CD4-positive, alpha-beta T cell treated with Interleukin-10 for 1 hour (primary cell): ENCODE results near the gene NBEAL2.
"Not testable (repeated sequence)": the region's sequence is repeated elsewhere in the genome, so short reads cannot be mapped to it uniquely, and the experiment has no call there.

Experiments
- DNase-seq: peaks from one replicate; pipeline ENCODE4 v3.0.0-alpha.2; 2020

Gene NBEAL2

GRCh38 chr3:46946416-46946815 is 33.0 kb upstream of the NBEAL2 start:
- DNase-seq, result no peak

GRCh38 chr3:46946856-46947545 is 32.5 kb upstream of the NBEAL2 start:
- DNase-seq, result peak; percentile 77

GRCh38 chr3:46947546-46947901 is 31.9 kb upstream of the NBEAL2 start:
- no peak for DNase-seq

DNA sequence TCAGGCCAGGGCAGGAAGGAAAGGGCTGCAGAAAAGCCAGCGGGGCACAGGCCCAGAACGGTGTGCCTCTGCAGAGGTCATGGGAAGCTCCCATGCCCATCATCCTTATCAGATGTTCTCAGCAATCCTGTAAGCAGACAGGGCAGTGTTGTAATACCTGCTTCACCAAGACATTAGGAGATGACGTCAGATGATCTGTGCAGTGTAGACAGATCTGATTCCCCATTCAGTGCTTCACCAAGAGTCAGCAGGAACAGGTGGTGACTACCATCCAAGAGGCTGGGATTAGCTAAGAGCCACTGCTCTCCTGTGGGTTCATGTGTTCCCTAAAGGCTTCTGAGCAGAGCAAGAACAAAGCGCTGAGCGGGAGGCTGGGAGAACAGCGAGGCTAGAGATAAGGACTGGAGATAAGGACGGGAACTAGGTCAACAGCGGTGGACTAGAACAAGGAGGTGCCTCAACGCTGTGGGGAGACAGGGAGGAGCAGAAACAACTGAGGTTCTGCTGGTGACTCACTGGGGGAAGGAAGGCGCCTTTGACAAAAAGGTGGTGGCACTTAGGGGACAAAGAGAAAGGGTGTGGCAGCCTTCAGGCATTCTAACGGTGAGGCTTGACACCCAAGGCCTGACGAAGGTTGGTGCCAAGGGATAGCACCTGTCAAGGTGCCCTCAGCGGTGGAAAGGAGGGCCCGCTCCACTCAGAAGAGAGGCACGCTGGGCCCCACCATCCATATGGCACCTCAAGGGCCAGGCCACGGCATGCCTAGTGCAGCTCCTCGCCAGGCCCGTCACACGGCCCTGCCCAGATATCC is 31.3 kb upstream of the NBEAL2 start:
- DNase-seq, result peak; percentile 84

- DNase-seq, result peak; percentile 38
These were observed 30.4 kb upstream of the NBEAL2 start for GRCh38 chr3:46948830-46949671.

DNA sequence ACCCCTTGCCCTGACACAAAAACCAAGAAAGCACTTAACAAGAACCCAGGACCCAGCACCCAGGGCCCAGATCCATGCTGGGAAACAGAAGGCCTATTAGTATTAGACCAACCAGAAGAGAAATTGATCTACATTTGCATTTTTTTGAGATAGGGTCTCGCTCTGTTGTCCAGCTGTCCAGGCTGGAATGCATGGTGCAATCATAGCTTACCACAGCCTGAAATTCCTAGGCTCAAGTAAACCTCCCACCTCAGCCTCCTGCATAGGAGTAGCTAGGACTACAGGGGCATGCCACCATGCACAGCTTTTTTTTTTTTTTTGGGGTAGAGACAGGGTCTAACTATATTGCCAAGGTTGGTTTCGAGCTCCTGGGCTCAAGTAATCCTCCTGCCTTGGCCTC is 29.3 kb upstream of the NBEAL2 start:
- DNase-seq, result no peak

GRCh38 chr3:46950650-46951241 is 28.7 kb upstream of the NBEAL2 start:
- DNase-seq, result no peak

DNA sequence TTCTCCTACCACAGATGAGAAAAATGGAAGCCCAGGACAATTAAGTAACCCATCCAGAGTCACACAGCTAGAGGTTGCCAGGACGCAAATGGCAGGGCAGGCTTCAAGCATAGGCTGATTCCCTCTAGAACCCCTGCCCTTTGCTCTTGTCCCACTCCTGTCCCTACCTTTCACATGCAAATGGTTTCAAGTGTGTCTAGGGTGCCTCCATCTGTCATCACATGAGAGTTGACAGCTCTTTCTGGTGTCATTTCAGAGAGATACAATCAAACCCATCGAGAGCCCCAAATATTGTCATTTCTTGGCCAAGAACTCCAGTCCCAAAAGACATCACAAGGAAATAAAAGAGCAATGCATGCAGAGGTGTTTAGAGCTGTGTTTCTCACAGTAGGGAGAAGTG is 26.7 kb upstream of the NBEAL2 start:
- no peak for DNase-seq

GRCh38 chr3:46953234-46954010 is 26.0 kb upstream of the NBEAL2 start:
- peak; percentile 33 for DNase-seq

DNA sequence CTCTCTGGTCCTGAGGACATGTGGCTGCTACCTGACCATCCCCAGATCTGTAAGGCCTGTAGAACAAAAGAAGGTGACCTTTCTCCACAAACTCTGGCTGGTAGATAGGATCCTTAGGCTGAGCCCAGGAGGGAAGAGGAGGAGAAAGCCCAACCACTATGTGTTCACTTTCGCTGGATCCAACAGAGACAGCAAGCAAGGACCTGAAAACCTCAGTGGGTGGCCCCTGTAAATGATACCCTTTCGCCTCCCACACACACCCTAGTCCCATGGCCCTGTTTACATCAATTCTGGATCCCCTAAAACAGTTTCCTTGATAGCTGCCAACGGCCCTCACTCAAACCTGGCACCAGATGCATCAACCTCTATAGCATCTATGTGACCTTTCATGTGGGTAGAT is 25.3 kb upstream of the NBEAL2 start:
- DNase-seq, result no peak

DNA sequence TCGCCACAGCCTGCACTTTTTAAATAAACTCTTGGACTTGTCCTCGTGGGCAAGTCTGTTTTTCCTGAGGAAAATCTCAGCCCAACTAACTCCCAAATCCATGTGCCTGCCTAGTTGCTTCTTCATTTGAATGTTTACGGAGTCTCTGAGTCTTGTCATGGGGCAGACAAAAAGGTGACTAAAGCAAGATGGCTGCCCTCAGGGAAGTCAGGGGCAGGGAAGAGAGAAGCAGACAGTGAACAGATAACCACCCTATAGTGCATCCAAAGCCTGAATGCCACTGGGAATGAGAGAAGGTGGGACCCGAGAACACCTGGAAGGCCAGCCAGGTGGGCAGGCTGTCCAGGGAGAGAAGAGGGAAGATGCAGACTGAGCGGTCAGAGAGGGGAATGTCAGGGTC is 24.3 kb upstream of the NBEAL2 start:
- no peak for DNase-seq

- DNase-seq, result no peak
These were observed 23.6 kb upstream of the NBEAL2 start for GRCh38 chr3:46955801-46956259.

DNA sequence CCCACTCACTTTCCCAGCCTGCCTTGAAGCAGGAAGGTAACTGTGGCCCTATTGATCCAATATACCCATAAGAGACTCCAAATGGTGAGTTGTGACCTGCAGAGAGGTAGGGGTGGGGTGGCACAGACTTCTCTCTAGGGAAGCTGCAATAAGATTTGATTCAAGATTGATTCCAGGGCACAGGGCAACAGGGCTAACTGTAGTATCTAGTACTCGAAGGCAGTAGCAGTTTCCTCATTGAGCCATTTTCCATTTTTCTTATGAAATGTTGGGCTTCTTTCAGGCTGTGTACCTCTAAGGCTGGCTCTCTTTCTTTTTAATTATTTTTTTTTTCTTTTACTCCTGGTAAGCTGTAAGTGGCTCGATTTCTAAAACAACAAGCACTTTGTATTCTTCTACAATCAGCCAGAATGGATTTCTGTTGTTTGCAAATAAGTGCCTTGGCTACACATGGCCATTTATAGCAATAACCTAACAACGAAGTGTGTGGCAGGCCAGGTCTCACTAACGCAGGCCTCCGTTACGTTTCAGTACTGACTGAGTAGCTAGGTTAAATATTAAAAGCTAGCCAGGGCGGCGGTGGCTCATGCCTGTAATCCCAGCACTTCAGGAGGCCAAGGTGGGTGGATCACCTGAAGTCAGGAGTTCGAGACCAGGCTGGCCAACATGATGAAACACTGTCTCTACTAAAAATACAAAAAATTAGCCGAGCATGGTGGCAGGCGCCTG is 22.2 kb upstream of the NBEAL2 start:
- DNase-seq, result no peak

DNA sequence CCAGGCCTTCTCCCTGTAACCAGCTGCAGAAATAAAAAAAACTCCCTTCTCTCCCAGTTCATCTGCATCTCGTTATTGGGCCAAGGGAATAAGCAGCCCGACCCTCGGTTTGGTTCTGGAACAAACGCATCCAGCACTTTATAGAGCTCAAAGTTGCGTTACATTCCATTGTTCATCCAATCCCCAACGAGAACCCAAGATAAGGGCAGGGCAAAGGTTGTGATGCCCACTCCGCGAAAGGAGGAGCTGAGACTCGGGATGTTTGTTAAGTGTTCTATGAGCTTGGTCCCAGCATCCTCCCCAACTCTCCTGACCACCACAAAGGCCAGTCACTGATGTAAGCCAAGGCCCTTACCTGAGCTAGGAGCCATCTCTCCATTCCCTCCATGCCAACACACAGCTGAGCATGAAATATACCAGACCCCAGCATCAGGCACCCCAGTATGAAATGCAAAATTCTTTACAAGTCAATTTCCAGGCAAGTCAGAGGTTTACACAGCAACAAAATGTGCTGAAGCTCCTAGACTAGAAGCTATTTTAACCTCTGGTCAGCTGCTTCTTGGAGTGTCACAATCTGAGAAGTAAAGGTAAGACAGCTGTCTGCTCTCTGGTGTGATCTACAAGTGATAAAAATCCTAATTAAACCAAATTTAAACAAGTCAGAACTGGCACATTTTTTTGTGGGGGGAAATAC is 20.9 kb upstream of the NBEAL2 start:
- no peak for DNase-seq

DNA sequence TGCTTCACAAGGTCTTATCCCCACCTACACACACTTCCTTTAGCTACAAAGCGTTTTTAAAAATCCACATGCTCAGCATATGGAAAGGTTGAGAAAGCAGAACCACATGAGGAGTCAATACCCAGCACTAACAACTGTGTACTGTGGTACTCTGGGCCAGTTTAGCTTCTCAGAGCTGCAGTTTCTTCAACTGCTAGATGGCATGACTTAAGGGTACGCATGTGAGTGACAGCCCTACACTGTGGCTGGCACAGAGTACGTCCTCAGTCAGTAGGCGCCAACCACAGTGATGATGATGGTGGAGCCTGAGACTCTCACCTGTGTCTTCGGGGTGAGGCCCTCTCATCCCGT is 20.3 kb upstream of the NBEAL2 start:
- peak; percentile 47 for DNase-seq

DNA sequence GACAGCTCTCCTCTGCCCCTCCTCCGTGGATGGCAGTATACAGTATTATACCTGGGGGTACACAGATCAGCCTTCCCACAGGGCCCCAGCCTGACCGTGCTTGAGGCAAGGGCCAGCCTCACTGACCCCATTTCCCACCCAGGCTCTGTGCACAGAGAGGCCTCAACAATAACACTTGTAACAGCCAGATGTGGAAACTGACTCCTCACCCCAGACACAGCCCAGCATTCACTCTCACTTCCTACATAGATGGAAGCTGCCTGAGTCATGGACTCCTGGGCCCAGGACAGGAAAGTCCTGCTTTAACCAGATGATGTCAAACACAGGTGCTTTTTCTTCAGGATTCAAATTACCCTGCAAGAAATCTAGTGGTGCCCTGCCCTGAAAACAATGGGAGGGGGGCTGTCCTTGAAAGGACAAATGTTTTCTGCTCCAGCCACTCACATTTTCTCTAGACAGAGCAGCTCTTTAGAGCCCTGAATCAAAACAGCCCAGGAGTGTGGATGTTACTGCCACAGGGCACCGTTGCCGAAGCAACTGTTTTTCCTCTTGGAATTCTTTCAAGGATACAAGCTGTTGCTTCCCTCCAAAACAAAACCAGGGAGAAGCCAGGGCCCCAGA is 19.3 kb upstream of the NBEAL2 start:
- no peak for DNase-seq

GRCh38 chr3:46960835-46961234 is 18.6 kb upstream of the NBEAL2 start:
- DNase-seq, result no peak

DNA sequence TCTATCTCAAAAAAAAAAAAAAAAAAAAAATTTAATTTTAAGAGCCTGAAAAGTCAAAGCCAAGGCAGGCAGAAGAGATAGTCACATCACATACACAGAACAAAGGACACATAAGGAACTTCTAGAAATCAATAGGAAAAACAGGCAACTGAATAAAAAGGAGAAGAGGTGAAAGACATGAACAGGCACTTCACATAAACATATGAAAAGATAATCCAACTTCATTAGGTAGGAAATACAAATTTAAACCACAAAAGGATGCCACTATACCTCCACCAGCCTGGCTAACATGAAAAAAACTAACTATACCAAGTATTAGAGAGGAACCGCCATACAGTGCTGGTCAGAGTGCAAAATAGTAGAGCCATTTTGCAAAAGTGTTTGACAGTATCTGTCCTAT is 17.0 kb upstream of the NBEAL2 start:
- DNase-seq, result no peak

DNA sequence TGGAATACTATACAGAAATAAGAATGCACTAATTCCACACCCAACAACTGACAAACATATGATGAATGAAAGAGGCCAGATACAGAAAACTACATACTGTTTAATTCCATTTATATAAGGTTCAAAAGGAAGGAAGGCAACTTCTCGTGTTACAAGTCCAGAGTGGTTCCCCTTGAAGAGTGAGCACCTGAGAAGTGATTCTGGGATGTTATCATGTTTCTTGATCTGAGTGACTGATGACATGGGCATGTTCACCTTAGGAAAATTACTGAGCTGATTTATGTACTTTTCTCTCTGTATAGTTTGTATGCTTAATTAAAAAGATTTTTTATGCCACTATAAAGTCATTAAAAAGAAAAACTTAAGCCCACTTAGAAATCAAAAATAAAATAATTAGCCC is 16.5 kb upstream of the NBEAL2 start:
- DNase-seq, result no peak

- DNase-seq, result not testable (repeated sequence)
These were observed 15.4 kb upstream of the NBEAL2 start for GRCh38 chr3:46964038-46964590.
